DOHH2 (cell line): ENCODE results near the gene LHFPL6.

Experiments used
- H3F3A ChIP-seq: fragments of 200-600 bp; sonication (generic), shearing (Covaris generic); 2 replicates; pipeline ENCODE4 v1.6.0; 2016; ENCODE audit warnings: antibody characterized with exemption, mild to moderate bottlenecking; ENCODE audit not compliant: control insufficient read depth, insufficient read depth
- H3K27ac ChIP-seq: fragments of 200-600 bp; sonication (generic); 2 replicates; pipeline ENCODE4 v1.5.1; 2014; ENCODE audit warnings: low read depth, mild to moderate bottlenecking, low read length, moderate library complexity
- H3K27me3 ChIP-seq: fragments of 200-600 bp; sonication (generic); 2 replicates; pipeline ENCODE4 v1.6.1; 2014; ENCODE audit warnings: mild to moderate bottlenecking, low read length, mixed read lengths; ENCODE audit not compliant: control insufficient read depth
- H3K36me3 ChIP-seq: fragments of 200-600 bp; sonication (generic); 2 replicates; pipeline ENCODE4 v1.6.1; 2014; ENCODE audit warnings: mild to moderate bottlenecking, low read length, moderate library complexity, mixed read lengths; ENCODE audit not compliant: control insufficient read depth
- H3K4me1 ChIP-seq: fragments of 200-600 bp; sonication (generic); 2 replicates; pipeline ENCODE4 v1.6.1; 2014; ENCODE audit warnings: mild to moderate bottlenecking, low read length, mixed read lengths; ENCODE audit not compliant: control insufficient read depth
- H3K4me2 ChIP-seq: fragments of 200-600 bp; sonication (generic); 2 replicates; pipeline ENCODE4 v1.6.0; 2014; ENCODE audit warnings: mild to moderate bottlenecking, low read length, moderate library complexity
- H3K4me3 ChIP-seq: fragments of 200-600 bp; sonication (generic); 2 replicates; pipeline ENCODE4 v1.5.1; 2014; ENCODE audit warnings: mild to moderate bottlenecking, low read length, mixed read lengths
- H3K79me2 ChIP-seq: fragments of 200-600 bp; sonication (generic); 2 replicates; pipeline ENCODE4 v1.6.1; 2014; ENCODE audit warnings: mild to moderate bottlenecking, low read length, mixed read lengths; ENCODE audit not compliant: control insufficient read depth
- H3K9me2 ChIP-seq: fragments of 200-600 bp; sonication (generic); replicated peaks from 2 replicates; pipeline ENCODE4 v1.6.1; 2014; ENCODE audit warnings: mild to moderate bottlenecking, low read length, mixed read lengths; ENCODE audit not compliant: control insufficient read depth
- H3K9me3 ChIP-seq: fragments of 200-600 bp; sonication (generic); 2 replicates; pipeline ENCODE4 v1.6.1; 2014; ENCODE audit warnings: antibody characterized with exemption, low read length, mixed read lengths; ENCODE audit not compliant: control insufficient read depth, insufficient read depth
- H4K20me1 ChIP-seq: fragments of 200-600 bp; sonication (generic); 2 replicates; pipeline ENCODE4 v1.6.0; 2014; ENCODE audit warnings: low read depth, mild to moderate bottlenecking, antibody characterized with exemption, low read length, moderate library complexity; ENCODE audit not compliant: control insufficient read depth, insufficient read depth
- CTCF ChIP-seq: fragments of 200-600 bp; sonication (generic); IDR thresholded peaks from one replicate; pipeline ENCODE4 v1.5.1; 2014; ENCODE audit warnings: antibody characterized with exemption, mild to moderate bottlenecking, low read depth, low read length; ENCODE audit not compliant: poor library complexity, severe bottlenecking
- EZH2phosphoT487 ChIP-seq: fragments of 200-600 bp; sonication (generic); IDR thresholded peaks from 2 replicates; pipeline ENCODE4 v1.6.1; 2017; ENCODE audit warnings: borderline replicate concordance, mild to moderate bottlenecking, antibody characterized with exemption, low read length, moderate library complexity, mixed read lengths

Gene LHFPL6

GRCh38 chr13:39391761-39392160 is 211.2 kb downstream of the LHFPL6 start:
- TF ChIP-seq CTCF (no peak), EZH2phosphoT487 (no peak)
- no peaks in the 10 kb centered on the region for H4K20me1 ChIP-seq
- H3K4me2 ChIP-seq, result no peak overlapping the region
- H3K36me3 ChIP-seq, result no peaks in the 10 kb centered on the region
- H3K27me3 ChIP-seq, result no peaks in the 10 kb centered on the region
- H3K4me1 ChIP-seq, result peaks cover 14% of the 10 kb centered on the region
- H3K79me2 ChIP-seq, result peaks cover 10% of the 10 kb centered on the region
- no peak overlapping the region for H3K27ac ChIP-seq
- no peaks in the 10 kb centered on the region for H3F3A ChIP-seq
- H3K9me2 ChIP-seq, result no peaks in the 10 kb centered on the region
- no peaks in the 10 kb centered on the region for H3K9me3 ChIP-seq
- H3K4me3 ChIP-seq, result no peak overlapping the region

- Histone ChIP-seq H3K4me2 (no peak overlapping the region), H4K20me1 (no peaks in the 10 kb centered on the region), H3K79me2 (peaks cover 10% of the 10 kb centered on the region), H3F3A (no peaks in the 10 kb centered on the region), H3K36me3 (no peaks in the 10 kb centered on the region), H3K9me2 (no peaks in the 10 kb centered on the region), H3K27ac (no peak overlapping the region), H3K9me3 (no peaks in the 10 kb centered on the region), H3K4me3 (no peak overlapping the region), H3K27me3 (no peaks in the 10 kb centered on the region), H3K4me1 (peaks cover 13% of the 10 kb centered on the region)
- TF ChIP-seq EZH2phosphoT487 (no peak), CTCF (no peak)
Observed at GRCh38 chr13:39389013-39389412, 214.0 kb downstream of the LHFPL6 start.

- peaks cover 10% of the 10 kb centered on the region for H3K79me2 ChIP-seq
- H3K36me3 ChIP-seq, result no peaks in the 10 kb centered on the region
- H3K4me3 ChIP-seq, result no peak overlapping the region
- H3K4me1 ChIP-seq, result no peaks in the 10 kb centered on the region
- TF ChIP-seq EZH2phosphoT487 (no peak), CTCF (no peak)
- H3K9me3 ChIP-seq, result no peaks in the 10 kb centered on the region
- H3K27ac ChIP-seq, result no peak overlapping the region
- no peaks in the 10 kb centered on the region for H3K27me3 ChIP-seq
- H3F3A ChIP-seq, result no peaks in the 10 kb centered on the region
- no peak overlapping the region for H3K4me2 ChIP-seq
- no peaks in the 10 kb centered on the region for H4K20me1 ChIP-seq
- no peaks in the 10 kb centered on the region for H3K9me2 ChIP-seq
Observed at GRCh38 chr13:39385621-39386231, 217.3 kb downstream of the LHFPL6 start.
